ENCODE data around the gene TRABD2B. TPM values are rescaled to one million over a fixed set of nuclear protein-coding genes. Genes with fewer than 3 reads are reported as not detected.

TRABD2B gene
- total and polyA plus RNA-seq, 2 of the 13 experiments (the other 11 are each of a cell fraction or from before 2014, with no cell fraction given): 0.04 TPM; not detected in 1

DNA sequence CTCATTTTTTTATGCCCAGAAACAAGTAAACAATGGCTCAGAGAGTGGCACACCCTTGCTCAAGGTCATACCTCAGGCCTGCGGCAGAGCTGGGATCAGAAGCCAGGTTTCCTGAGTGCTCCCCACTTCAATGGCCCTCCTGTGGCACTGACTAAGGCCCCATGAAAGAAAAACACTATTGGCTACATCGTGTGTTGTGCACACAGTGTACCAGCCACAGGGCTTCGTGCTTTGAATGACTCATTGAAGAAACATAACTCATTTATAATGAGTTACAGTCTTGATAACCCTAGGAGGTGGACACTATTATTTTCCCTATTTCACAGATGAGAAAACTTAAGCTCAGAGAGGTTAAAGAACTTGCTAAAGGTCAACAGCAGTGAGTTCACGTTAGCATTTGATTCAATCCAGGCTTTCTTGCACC, 91.2 kb downstream of the TRABD2B start (continued):
- TF ChIP-seq, protein P1, sequence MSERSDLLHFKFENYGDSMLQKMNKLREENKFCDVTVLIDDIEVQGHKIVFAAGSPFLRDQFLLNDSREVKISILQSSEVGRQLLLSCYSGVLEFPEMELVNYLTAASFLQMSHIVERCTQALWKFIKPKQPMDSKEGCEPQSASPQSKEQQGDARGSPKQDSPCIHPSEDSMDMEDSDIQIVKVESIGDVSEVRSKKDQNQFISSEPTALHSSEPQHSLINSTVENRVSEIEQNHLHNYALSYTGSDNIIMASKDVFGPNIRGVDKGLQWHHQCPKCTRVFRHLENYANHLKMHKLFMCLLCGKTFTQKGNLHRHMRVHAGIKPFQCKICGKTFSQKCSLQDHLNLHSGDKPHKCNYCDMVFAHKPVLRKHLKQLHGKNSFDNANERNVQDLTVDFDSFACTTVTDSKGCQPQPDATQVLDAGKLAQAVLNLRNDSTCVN (CRISPR knock-in tag; IDR thresholded peaks at IDR 0.05; ENCODE audit: borderline replicate concordance): no peak
- TF ChIP-seq ZFP62 (CRISPR knock-in tag; IDR thresholded peaks at IDR 0.05): no peak
- TF ChIP-seq, protein P2, sequence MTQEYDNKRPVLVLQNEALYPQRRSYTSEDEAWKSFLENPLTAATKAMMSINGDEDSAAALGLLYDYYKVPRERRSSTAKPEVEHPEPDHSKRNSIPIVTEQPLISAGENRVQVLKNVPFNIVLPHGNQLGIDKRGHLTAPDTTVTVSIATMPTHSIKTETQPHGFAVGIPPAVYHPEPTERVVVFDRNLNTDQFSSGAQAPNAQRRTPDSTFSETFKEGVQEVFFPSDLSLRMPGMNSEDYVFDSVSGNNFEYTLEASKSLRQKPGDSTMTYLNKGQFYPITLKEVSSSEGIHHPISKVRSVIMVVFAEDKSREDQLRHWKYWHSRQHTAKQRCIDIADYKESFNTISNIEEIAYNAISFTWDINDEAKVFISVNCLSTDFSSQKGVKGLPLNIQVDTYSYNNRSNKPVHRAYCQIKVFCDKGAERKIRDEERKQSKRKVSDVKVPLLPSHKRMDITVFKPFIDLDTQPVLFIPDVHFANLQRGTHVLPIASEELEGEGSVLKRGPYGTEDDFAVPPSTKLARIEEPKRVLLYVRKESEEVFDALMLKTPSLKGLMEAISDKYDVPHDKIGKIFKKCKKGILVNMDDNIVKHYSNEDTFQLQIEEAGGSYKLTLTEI (CRISPR knock-in tag; conservative IDR thresholded peaks at IDR 0.05): no peak
- TF ChIP-seq, protein P3, sequence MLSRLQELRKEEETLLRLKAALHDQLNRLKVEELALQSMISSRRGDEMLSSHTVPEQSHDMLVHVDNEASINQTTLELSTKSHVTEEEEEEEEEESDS (CRISPR knock-in tag; IDR thresholded peaks at IDR 0.05; ENCODE audit: borderline replicate concordance): no peak
- no peak for TF ChIP-seq ZNF720 (CRISPR knock-in tag; IDR thresholded peaks at IDR 0.05)
- TF ChIP-seq ZNF235 (CRISPR knock-in tag; IDR thresholded peaks at IDR 0.05; ENCODE audit: borderline replicate concordance): no peak
- no peak for TF ChIP-seq PCBP2 (optimal IDR thresholded peaks at IDR 0.05; ENCODE audit: low read depth, low read length, poor library complexity, severe bottlenecking)
- TF ChIP-seq ZC3H13 (CRISPR knock-in tag; IDR thresholded peaks at IDR 0.05): no peak
- TF ChIP-seq, protein P4, sequence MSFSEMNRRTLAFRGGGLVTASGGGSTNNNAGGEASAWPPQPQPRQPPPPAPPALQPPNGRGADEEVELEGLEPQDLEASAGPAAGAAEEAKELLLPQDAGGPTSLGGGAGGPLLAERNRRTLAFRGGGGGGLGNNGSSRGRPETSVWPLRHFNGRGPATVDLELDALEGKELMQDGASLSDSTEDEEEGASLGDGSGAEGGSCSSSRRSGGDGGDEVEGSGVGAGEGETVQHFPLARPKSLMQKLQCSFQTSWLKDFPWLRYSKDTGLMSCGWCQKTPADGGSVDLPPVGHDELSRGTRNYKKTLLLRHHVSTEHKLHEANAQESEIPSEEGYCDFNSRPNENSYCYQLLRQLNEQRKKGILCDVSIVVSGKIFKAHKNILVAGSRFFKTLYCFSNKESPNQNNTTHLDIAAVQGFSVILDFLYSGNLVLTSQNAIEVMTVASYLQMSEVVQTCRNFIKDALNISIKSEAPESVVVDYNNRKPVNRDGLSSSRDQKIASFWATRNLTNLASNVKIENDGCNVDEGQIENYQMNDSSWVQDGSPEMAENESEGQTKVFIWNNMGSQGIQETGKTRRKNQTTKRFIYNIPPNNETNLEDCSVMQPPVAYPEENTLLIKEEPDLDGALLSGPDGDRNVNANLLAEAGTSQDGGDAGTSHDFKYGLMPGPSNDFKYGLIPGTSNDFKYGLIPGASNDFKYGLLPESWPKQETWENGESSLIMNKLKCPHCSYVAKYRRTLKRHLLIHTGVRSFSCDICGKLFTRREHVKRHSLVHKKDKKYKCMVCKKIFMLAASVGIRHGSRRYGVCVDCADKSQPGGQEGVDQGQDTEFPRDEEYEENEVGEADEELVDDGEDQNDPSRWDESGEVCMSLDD (CRISPR knock-in tag; IDR thresholded peaks at IDR 0.05; ENCODE audit: borderline replicate concordance): no peak; the same call in 1 of the 2 replicates
- TF ChIP-seq NRL (CRISPR knock-in tag; IDR thresholded peaks at IDR 0.05; ENCODE audit: borderline replicate concordance): no peak
- TF ChIP-seq ZFY (CRISPR knock-in tag; IDR thresholded peaks at IDR 0.05): peak; percentile 27; the same call in 1 of the 2 replicates
- no peak for TF ChIP-seq SP1 (IDR thresholded peaks at IDR 0.05)
- no peak for TF ChIP-seq SP1 (CRISPR knock-in tag; IDR thresholded peaks at IDR 0.05)
- TF ChIP-seq, protein P5, sequence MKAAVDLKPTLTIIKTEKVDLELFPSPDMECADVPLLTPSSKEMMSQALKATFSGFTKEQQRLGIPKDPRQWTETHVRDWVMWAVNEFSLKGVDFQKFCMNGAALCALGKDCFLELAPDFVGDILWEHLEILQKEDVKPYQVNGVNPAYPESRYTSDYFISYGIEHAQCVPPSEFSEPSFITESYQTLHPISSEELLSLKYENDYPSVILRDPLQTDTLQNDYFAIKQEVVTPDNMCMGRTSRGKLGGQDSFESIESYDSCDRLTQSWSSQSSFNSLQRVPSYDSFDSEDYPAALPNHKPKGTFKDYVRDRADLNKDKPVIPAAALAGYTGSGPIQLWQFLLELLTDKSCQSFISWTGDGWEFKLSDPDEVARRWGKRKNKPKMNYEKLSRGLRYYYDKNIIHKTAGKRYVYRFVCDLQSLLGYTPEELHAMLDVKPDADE (CRISPR knock-in tag; IDR thresholded peaks at IDR 0.05): no peak
- TF ChIP-seq THAP11 (CRISPR knock-in tag; IDR thresholded peaks at IDR 0.05): 0 out of 2 replicates have a peak, but pooled peaks have one; percentile 13
- TF ChIP-seq ZNF335 (CRISPR knock-in tag; IDR thresholded peaks at IDR 0.05): no peak
- TF ChIP-seq, protein P6, sequence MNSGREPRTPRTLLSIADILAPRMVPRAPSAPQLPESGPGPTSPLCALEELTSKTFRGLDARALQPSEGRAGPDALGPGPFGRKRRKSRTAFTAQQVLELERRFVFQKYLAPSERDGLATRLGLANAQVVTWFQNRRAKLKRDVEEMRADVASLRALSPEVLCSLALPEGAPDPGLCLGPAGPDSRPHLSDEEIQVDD (CRISPR knock-in tag; IDR thresholded peaks at IDR 0.05; ENCODE audit: borderline replicate concordance): no peak
- TF ChIP-seq JUN (CRISPR knock-in tag; IDR thresholded peaks at IDR 0.05): no peak
- peak; percentile 98 for TF ChIP-seq ZNF263 (CRISPR knock-in tag; IDR thresholded peaks at IDR 0.05)
- TF ChIP-seq, protein P7, sequence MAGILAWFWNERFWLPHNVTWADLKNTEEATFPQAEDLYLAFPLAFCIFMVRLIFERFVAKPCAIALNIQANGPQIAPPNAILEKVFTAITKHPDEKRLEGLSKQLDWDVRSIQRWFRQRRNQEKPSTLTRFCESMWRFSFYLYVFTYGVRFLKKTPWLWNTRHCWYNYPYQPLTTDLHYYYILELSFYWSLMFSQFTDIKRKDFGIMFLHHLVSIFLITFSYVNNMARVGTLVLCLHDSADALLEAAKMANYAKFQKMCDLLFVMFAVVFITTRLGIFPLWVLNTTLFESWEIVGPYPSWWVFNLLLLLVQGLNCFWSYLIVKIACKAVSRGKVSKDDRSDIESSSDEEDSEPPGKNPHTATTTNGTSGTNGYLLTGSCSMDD (CRISPR knock-in tag; IDR thresholded peaks at IDR 0.05): no peak
